Esophagus squamous epithelium (tissue), 5 donors: ENCODE data around the gene CNIH3. TPM values are rescaled to one million over a fixed set of nuclear protein-coding genes. Genes with fewer than 3 reads are reported as not detected.

ENCODE experiments used
- DNase-seq: peaks from one replicate; lab custom pipeline; 2025; lab: John Stamatoyannopoulos, UW
- H3K27ac ChIP-seq, 4 donors: fragments of 200-600 bp; sonication (generic); one replicate each; pipeline ENCODE4 v1.5.1; 2016 to 2019; ENCODE audit warnings: mild to moderate bottlenecking in 1 of 4
- H3K27me3 ChIP-seq, 4 donors: fragments of 200-600 bp; sonication (generic); 1 replicate in 3 of 4; 2 replicates in 1 of 4; pipeline versions ENCODE4 v1.5.1 to v1.6.0; 2017 to 2021; ENCODE audit warnings: antibody characterized with exemption in 1 of 4
- H3K36me3 ChIP-seq, 3 donors: fragments of 200-600 bp; sonication (generic); one replicate each; pipeline ENCODE4 v1.5.1; 2016 to 2019
- H3K4me1 ChIP-seq, 3 donors: fragments of 200-600 bp; sonication (generic); one replicate each; pipeline ENCODE4 v1.5.1; 2017 to 2019
- H3K4me3 ChIP-seq, 4 donors: fragments of 200-600 bp; sonication (generic); 1 replicate in 3 of 4; 2 replicates in 1 of 4; pipeline ENCODE4 v1.5.1; 2016 to 2019; ENCODE audit warnings: mild to moderate bottlenecking in 2 of 4, moderate library complexity in 1 of 4
- H3K9me3 ChIP-seq, 3 donors: fragments of 200-600 bp; sonication (generic); one replicate each; pipeline ENCODE4 v1.5.1; 2016 to 2019
- CTCF ChIP-seq, 6 experiments: fragments of 450-650 bp in 4 of 6; fragments of 200-600 bp in 2 of 6; sonication (generic) in 2 of 6; IDR thresholded peaks; one replicate each; pipeline ENCODE4 v1.5.1; 2016 to 2019; ENCODE audit warnings: antibody characterized with exemption in 6 of 6, mild to moderate bottlenecking in 4 of 6, moderate library complexity in 4 of 6
- POLR2A ChIP-seq, 4 donors: fragments of 450-650 bp; IDR thresholded peaks; one replicate each; pipeline ENCODE4 v1.6.1; 2017; ENCODE audit warnings: antibody characterized with exemption in 4 of 4, mild to moderate bottlenecking in 4 of 4, moderate library complexity in 3 of 4
- WGBS, 2 donors: methylation state at CpG; one replicate each; pipeline ENCODE4 v1.1.5; 2018; 5-methylcytosine and 5-hydroxymethylcytosine counted together
- intact Hi-C: fragments of 100-400 bp; cut with DNase I; formaldehyde crosslinking; loops from one replicate; pipeline ENCODE4 v1.15.0; 2022
- total RNA-seq, 4 donors: library from RNA; depleted of rRNA; stranded (reverse); fragments of >200 nt; gene quantifications; one replicate each; pipeline ENCODE4 v1.1.0, GENCODE V29; 2016
- donor health status: DM: yes; HTN: yes; CAD: no.

Gene CNIH3
- total RNA-seq, 4 donors from 2014 or later: 0.34 to 3.2 (median 1.2) TPM; not detected in 1

DNA sequence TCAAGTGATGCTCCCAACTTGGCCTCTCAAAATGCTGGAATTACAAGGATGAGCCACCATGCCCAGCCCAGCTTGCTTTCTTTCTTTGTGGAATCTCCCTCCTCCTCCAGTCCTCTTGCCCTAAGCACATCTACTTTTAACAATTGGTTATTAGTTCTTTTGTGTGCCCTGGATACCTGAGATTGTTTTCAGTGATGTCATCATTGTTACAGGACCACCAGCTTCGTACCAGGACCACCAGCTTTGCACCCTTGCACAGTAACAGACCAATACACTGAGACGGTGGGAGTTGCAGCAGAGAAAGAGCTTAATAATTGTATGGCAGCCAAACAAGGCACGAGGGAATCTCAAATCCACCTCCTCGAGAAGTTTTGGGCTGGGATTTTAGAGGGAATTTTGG is 71.3 kb downstream of the CNIH3 start:
- TF ChIP-seq CTCF (IDR thresholded peaks at IDR 0.05) (no peak), POLR2A (IDR thresholded peaks at IDR 0.05) (no peak)
- Histone ChIP-seq H3K4me3 (no peak overlapping the region), H3K27ac (no peak overlapping the region), H3K4me1 (no peaks in the 10 kb centered on the region), H3K36me3 (no peaks in the 10 kb centered on the region), H3K9me3 (no peaks in the 10 kb centered on the region), H3K27me3 (peaks cover 0 to 7% (median 0%) of the 10 kb centered on the region in 4 donors)
- no peak for DNase-seq
- intact Hi-C loops: no loop called here
- WGBS, 2 donors: 73 to 81% methylated on average over 4 of the region's 4 CpGs

GRCh38 chr1:224689374-224689773 is 73.3 kb downstream of the CNIH3 start:
- Histone ChIP-seq H3K27ac (no peak overlapping the region), H3K27me3 (peaks cover 0 to 7% (median 0%) of the 10 kb centered on the region in 4 donors), H3K4me3 (no peak overlapping the region), H3K36me3 (no peaks in the 10 kb centered on the region), H3K4me1 (no peaks in the 10 kb centered on the region), H3K9me3 (no peaks in the 10 kb centered on the region)
- DNase-seq: no peak
- 50 to 56% methylated on average over 8 to 9 of the region's 9 CpGs for WGBS, 2 donors
- TF ChIP-seq POLR2A (IDR thresholded peaks at IDR 0.05) (no peak), CTCF (IDR thresholded peaks at IDR 0.05) (no peak)
- intact Hi-C loops: no loop called here

DNA sequence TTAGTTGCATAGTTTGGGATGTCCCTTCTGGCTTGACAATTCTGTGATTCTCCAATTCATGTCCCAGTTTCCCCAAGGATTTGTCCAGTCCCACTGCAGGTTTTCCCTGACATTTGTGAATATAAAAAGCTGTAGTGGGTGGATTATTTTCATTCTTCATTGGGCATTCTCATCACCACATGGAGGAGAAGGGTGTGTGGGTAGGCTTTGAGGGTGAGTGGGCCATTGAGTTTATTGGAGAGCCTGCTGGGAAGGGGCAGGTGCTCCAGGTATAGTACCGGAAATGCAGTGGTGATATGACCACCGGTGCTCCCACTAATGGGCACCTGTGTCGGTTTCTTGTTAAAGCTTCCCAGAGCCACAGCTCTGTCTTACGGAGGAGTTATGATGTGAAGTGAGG is 74.5 kb downstream of the CNIH3 start:
- Histone ChIP-seq H3K36me3 (no peaks in the 10 kb centered on the region), H3K27ac (no peak overlapping the region), H3K9me3 (no peaks in the 10 kb centered on the region), H3K27me3 (no peaks in the 10 kb centered on the region), H3K4me1 (no peaks in the 10 kb centered on the region), H3K4me3 (no peak overlapping the region)
- TF ChIP-seq POLR2A (IDR thresholded peaks at IDR 0.05): no peak
- TF ChIP-seq CTCF (IDR thresholded peaks at IDR 0.05): no peak
- intact Hi-C loops: no loop called here
- WGBS, 2 donors: 90% methylated on average over 4 of the region's 4 CpGs; no CpG with 5 or more reads in 1 of the 2 donors
- no peak for DNase-seq

- WGBS, 2 donors: 71 to 73% methylated on average over 4 of the region's 4 CpGs
- intact Hi-C loops: no loop called here
- no peaks in the 10 kb centered on the region for H3K27me3 ChIP-seq
Observed at GRCh38 chr1:224691148-224691925, 75.2 kb downstream of the CNIH3 start.

More at GRCh38 chr1:224691148-224691925, 75.2 kb downstream of the CNIH3 start:
- H3K4me3 ChIP-seq: no peak overlapping the region
- no peaks in the 10 kb centered on the region for H3K4me1 ChIP-seq
- H3K36me3 ChIP-seq: no peaks in the 10 kb centered on the region
- H3K27ac ChIP-seq: no peak overlapping the region
- TF ChIP-seq CTCF (IDR thresholded peaks at IDR 0.05) (no peak), POLR2A (IDR thresholded peaks at IDR 0.05) (no peak)
- H3K9me3 ChIP-seq: no peaks in the 10 kb centered on the region
- no peak for DNase-seq
